Activated CD8-positive, alpha-beta memory T cell treated with anti-CD3 and anti-CD28 coated beads for 36 hours (primary cell): ENCODE data around the gene CCDC167. TPM values are rescaled to one million over a fixed set of nuclear protein-coding genes. Genes with fewer than 3 reads are reported as not detected.

Experiments used
- CTCF ChIA-PET: fragments of 350-600 bp; sonication (Branson Sonifier 250); formaldehyde crosslinking; loops from one replicate; lab custom pipeline; 2021; ENCODE audit warnings: antibody characterized with exemption; lab: Charles Lee
- POLR2A ChIA-PET: fragments of 350-600 bp; sonication (Branson Sonifier 250); formaldehyde crosslinking; loops from one replicate; lab custom pipeline; 2021; ENCODE audit warnings: antibody characterized with exemption; lab: Charles Lee
- total RNA-seq, 2 experiments: library from RNA; stranded (reverse); gene quantifications; one replicate each; pipeline ENCODE4 v1.2.3, GENCODE V29; 2021

The CCDC167 gene
- total RNA-seq, 2 experiments from 2014 or later, result 76.6 to 81.6 TPM

GRCh38 chr6:37501632-37502491, 2.2 kb upstream of the CCDC167 start:
- ChIA-PET POLR2A (interaction anchor here (0.5 to 5.7 kb wide), 6 partner anchors 10 to 317 kb away, joined by 3 to 37 read pairs (median 3); partner anchors contain the start of gene ZFAND3), CTCF (interaction anchor here (1.3 to 7.2 kb wide), 4 partner anchors 9 to 16 kb away, joined by 4 to 42 read pairs (median 10); no protein-coding TSS in a partner anchor)

DNA sequence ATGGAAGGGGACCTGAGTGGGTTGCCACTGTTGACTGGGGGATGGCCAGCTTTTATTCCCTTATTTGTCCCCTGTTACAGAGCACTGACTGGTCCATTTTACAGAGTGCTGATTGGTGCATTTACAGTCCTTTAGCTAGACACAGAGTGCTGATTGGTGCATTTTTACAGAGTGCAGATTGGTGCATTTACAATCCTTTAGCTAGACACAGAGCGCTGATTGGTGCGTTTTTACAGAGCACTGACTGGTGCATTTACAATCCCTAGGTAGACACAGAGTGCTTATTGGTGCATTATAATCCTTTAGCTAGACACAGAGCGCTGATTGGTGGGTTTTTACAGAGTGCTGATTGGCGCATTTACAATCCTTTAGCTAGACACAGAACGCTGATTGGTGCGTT, 1.2 kb upstream of the CCDC167 start:
- POLR2A ChIA-PET, result interaction anchor here (1.2 to 5.7 kb wide), 2 partner anchors 16 to 318 kb away, joined by 3 to 37 read pairs; partner anchors contain the start of gene ZFAND3
- CTCF ChIA-PET, result interaction anchor here (0.8 to 7.2 kb wide), 5 partner anchors 8 to 47 kb away, joined by 3 to 42 read pairs (median 4); no protein-coding TSS in a partner anchor

DNA sequence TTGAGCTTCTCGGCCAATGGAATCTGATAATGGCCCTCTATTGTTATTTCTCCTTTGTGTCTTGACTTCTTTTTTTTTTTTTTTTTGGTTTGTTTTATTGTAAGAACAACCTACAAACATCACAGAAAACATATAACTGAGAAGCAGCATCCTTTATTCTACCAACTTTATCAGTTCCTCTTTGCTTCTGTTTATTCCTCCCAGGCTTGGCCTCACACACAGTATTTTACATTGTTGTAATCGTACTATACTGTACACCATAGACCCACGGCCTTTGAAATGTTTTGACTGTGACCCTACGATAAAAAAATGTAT, 558 bp upstream of the CCDC167 start:
- POLR2A ChIA-PET, result interaction anchor here (0.6 to 5.7 kb wide), 3 partner anchors 16 to 892 kb away, joined by 4 to 37 read pairs (median 4); no protein-coding TSS in a partner anchor
- CTCF ChIA-PET, result interaction anchor here (0.7 to 7.2 kb wide), 5 partner anchors 8 to 97 kb away, joined by 3 to 42 read pairs (median 4); no protein-coding TSS in a partner anchor

DNA sequence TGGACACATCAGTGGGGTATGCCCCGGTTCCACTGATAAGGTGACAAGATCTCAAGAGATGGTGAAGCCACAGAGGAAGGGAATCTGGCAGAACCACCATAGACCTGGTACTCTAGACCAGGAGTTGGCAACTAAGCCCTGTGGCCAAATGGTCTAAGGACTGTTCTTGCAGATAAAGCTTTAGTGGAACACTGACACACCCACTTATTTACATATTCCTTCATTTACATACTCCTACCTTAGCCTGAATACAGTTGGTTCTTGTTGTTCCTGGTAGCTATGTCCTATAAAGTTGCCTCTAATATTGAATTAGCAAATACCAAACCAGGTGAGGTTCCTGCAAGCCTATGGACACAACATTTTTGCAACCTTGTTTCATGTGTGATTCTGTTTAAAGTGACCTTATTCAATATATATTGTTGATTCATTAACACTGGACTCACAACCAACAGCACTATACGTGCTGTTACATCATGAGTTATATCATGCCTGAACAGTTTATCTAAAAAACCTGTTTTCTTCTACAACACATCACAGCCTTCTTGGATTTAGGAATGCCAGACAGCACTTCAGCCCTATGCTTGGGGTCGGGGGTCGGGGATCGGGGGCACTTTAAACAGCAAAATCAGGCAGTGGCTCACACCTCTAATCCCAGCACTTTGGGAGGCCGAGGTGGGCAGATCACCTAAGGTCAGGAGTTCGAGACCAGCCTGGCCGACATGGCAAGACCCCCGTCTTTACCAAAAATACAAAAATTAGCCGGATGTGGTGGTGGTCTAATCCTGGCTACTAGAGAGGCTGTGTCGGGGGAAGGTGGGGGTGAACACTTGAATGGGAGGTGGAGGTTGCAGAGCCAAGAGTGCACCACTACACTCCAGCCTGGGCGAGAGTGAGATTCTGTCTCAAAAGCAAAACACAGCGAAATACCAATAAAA, 2.5 kb downstream of the CCDC167 start:
- ChIA-PET CTCF (interaction anchor here (2.6 kb wide), 1 partner anchor 19 kb away, joined by 14 read pairs; no protein-coding TSS in a partner anchor), POLR2A (interaction anchor here (1.8 kb wide), 1 partner anchor 20 kb away, joined by 11 read pairs; no protein-coding TSS in a partner anchor)

GRCh38 chr6:37495244-37495934, 4.3 kb downstream of the CCDC167 start:
- ChIA-PET POLR2A (interaction anchor here (1.2 to 2.5 kb wide), 4 partner anchors 13 to 58 kb away, joined by 3 to 17 read pairs (median 5); no protein-coding TSS in a partner anchor), CTCF (interaction anchor here (0.6 to 2.8 kb wide), 11 partner anchors 8 to 942 kb away, joined by 3 to 14 read pairs (median 3); no protein-coding TSS in a partner anchor)

- ChIA-PET POLR2A (interaction anchor here (0.7 to 1.1 kb wide), 2 partner anchors 62 to 73 kb away, joined by 10 to 14 read pairs; no protein-coding TSS in a partner anchor), CTCF (interaction anchor here (0.7 kb wide), 1 partner anchor 62 kb away, joined by 3 read pairs; no protein-coding TSS in a partner anchor)
Measured at GRCh38 chr6:37493661-37493995, 6.1 kb downstream of the CCDC167 start.

DNA sequence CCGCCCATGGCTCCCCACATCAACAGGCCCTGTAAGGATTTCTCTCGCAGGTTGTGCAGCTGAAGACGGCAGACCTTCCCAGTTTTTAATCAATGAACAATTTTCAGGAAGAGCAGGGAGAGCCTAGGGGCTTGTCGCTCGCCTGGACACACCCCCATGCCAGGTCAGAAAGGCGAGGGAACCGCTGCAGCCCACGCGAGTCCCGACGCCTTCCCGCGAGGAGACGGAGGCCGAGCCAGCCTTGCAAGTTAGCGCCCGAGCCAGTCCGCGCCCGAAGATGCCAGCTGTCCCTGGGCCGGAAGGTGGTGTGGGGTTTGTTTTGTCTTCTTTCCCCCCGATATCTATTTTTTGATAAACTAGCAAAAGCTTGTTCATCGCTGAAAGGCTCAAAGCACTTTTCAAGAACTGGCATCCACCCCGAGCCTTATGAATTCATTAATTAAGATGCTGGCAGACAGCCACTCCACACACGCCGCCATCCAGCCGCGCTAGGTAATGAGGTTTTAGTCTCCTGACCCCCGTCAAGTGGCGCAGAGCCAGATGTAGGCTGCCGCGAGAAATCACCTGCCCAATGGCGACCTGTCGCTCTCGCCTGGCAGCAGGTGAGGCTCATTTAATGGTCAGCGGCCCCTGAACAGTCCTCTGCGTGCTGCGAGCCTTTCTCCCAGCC, 6.6 kb downstream of the CCDC167 start:
- ChIA-PET POLR2A (interaction anchor here (1.6 kb wide), 1 partner anchor 65 kb away, joined by 4 read pairs; no protein-coding TSS in a partner anchor), CTCF (interaction anchor here (1.6 to 3.1 kb wide), 3 partner anchors 9 to 73 kb away, joined by 7 to 13 read pairs (median 8); no protein-coding TSS in a partner anchor)

GRCh38 chr6:37492236-37492972, 7.3 kb downstream of the CCDC167 start:
- ChIA-PET CTCF (interaction anchor here (1.1 to 3.1 kb wide), 5 partner anchors 10 to 74 kb away, joined by 4 to 13 read pairs (median 7); no protein-coding TSS in a partner anchor), POLR2A (interaction anchor here (0.7 to 2.3 kb wide), 4 partner anchors 9 to 65 kb away, joined by 3 to 10 read pairs (median 4); no protein-coding TSS in a partner anchor)

DNA sequence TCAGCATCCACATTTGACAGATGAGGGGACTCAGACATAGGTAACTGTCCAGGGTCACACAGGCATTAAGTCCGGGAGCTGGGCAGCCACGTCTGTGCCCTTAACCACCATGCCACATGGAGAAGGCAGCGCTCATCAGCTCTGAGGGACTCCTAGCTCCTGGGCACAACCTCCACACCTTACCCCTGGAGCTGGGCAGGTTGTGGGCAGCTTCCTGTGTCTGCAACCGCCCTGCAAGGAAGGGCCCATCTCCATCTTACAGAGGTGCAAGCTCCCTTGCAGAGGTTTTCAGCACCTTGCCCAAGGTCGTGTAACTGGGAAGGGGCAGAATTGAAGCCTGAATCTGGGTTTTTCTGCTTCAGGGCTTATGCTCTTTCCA, 7.9 kb downstream of the CCDC167 start:
- CTCF ChIA-PET, result interaction anchor here (1.1 to 3.1 kb wide), 6 partner anchors 11 to 75 kb away, joined by 4 to 13 read pairs (median 7); no protein-coding TSS in a partner anchor
- POLR2A ChIA-PET, result interaction anchor here (0.7 to 2.3 kb wide), 4 partner anchors 10 to 66 kb away, joined by 3 to 10 read pairs (median 4); no protein-coding TSS in a partner anchor

- CTCF ChIA-PET, result interaction anchor here (0.6 to 3.1 kb wide), 11 partner anchors 11 to 201 kb away, joined by 3 to 13 read pairs (median 6); no protein-coding TSS in a partner anchor
- POLR2A ChIA-PET, result interaction anchor here (0.7 to 2.3 kb wide), 4 partner anchors 10 to 66 kb away, joined by 3 to 10 read pairs (median 4); no protein-coding TSS in a partner anchor
Measured at GRCh38 chr6:37491171-37491829, 8.4 kb downstream of the CCDC167 start.

DNA sequence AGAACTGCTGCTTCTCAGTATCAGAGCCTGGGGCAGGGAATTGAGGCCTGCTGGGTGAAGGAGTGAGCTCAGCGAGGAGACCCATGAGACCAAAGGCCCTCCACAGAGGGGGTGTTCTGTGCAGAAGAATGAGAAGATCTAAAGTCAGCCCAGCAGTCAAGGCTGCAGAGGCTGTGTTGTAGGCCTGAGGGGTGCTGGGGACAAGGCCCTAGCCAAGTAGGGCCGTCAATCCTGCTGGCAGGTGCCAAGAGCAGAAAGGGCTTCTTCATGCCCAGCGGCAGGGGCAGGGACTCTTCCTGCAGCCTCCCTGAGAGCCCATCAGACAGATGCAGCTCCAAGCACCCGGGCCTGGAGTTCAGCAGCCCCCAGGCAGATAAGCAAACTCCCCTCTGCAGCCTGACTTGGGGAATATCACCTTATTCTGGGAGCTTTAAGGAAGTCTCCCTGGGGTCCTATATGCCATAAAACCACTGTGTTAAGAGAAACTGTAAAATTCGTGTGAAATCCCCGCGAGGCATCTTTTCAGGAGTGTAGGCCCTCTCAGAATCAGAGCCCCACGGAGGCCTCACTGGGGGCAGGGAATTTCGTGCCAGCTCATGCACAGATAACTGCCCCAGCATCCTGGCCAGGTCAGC, 9.0 kb downstream of the CCDC167 start:
- CTCF ChIA-PET, result interaction anchor here (0.6 to 3.1 kb wide), 9 partner anchors 12 to 202 kb away, joined by 3 to 8 read pairs (median 4); no protein-coding TSS in a partner anchor
- POLR2A ChIA-PET, result interaction anchor here (0.6 to 2.3 kb wide), 2 partner anchors 25 to 26 kb away, joined by 3 to 10 read pairs; no protein-coding TSS in a partner anchor

- POLR2A ChIA-PET, result interaction anchor here (2.3 kb wide), 1 partner anchor 27 kb away, joined by 10 read pairs; no protein-coding TSS in a partner anchor
- CTCF ChIA-PET, result interaction anchor here (0.9 to 3.1 kb wide), 5 partner anchors 13 to 202 kb away, joined by 3 to 8 read pairs (median 6); no protein-coding TSS in a partner anchor
Measured at GRCh38 chr6:37489697-37490336, 9.9 kb downstream of the CCDC167 start.

DNA sequence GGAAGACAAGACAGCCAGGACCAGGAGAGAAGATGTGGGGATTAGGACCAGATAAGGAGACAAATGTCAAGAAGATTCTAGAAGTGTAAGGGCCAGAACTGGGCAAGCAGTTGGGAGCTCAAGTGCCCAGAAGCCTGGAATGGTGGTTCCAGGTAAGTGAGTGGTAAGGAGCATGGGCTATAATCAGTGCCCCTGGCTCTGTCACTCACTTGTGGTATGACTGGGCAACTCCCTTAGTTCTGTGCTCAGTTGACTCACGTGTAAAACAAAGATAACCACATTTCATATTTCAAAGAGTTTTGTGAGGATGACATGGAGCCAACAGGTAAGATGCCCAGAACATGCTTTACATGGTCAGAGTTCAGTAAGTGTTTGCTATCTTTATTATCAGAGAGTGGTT, 11.2 kb downstream of the CCDC167 start:
- CTCF ChIA-PET, result interaction anchor here (0.9 to 1.6 kb wide), 7 partner anchors 20 to 203 kb away, joined by 3 to 9 read pairs (median 3); no protein-coding TSS in a partner anchor
- POLR2A ChIA-PET, result no interaction called here
